Measurements from ENCODE around the gene PLXNA4. TPM values are rescaled to one million over a fixed set of nuclear protein-coding genes. Genes with fewer than 3 reads are reported as not detected.

PLXNA4 gene
- total and polyA plus RNA-seq, 12 donors: 0.83 to 17.0 (median 11.5) TPM

- Histone ChIP-seq H3K4me1 (no peaks in the 10 kb centered on the region), H3K36me3 (peaks cover 0 to 26% (median 0%) of the 10 kb centered on the region in 9 donors), H3K4me3 (no peak overlapping the region), H3K9me3 (no peaks in the 10 kb centered on the region), H3K27ac (no peak overlapping the region), H3K27me3 (no peaks in the 10 kb centered on the region)
- intact Hi-C loops (cut with DNase I): no loop called here
- DNase-seq (no peak), ATAC-seq (no peak)
- WGBS, 2 donors: 87 to 91% methylated on average over 5 of the region's 5 CpGs
- TF ChIP-seq CTCF (IDR thresholded peaks at IDR 0.05): no peak
These were observed 445.8 kb downstream of the PLXNA4 start for GRCh38 chr7:132130497-132130896.

- intact Hi-C loops (cut with DNase I): no loop called here
- 86% methylated on average over 12 of the region's 12 CpGs for WGBS, 2 donors
- TF ChIP-seq CTCF (IDR thresholded peaks at IDR 0.05): no peak
- H3K27me3 ChIP-seq: peaks cover 0 to 11% (median 0%) of the 10 kb centered on the region in 7 donors
- ATAC-seq (no peak), DNase-seq (no peak)
- H3K9me3 ChIP-seq: no peaks in the 10 kb centered on the region
- no peaks in the 10 kb centered on the region for H3K4me1 ChIP-seq
- no peak overlapping the region for H3K27ac ChIP-seq
- H3K36me3 ChIP-seq: peaks cover 0 to 19% (median 0%) of the 10 kb centered on the region in 9 donors
- H3K4me3 ChIP-seq: no peak overlapping the region
These were observed 450.2 kb downstream of the PLXNA4 start for GRCh38 chr7:132125872-132126595.

- 87 to 96% methylated on average over 3 of the region's 3 CpGs for WGBS, 2 donors
- peaks cover 0 to 11% (median 0%) of the 10 kb centered on the region in 9 donors for H3K36me3 ChIP-seq
- TF ChIP-seq CTCF (IDR thresholded peaks at IDR 0.05): no peak
- H3K27me3 ChIP-seq: peaks cover 0 to 11% (median 0%) of the 10 kb centered on the region in 7 donors
- H3K4me1 ChIP-seq: no peaks in the 10 kb centered on the region
- DNase-seq: no peak
- H3K27ac ChIP-seq: no peak overlapping the region
- intact Hi-C loops (cut with DNase I): no loop called here
- H3K9me3 ChIP-seq: no peaks in the 10 kb centered on the region
- H3K4me3 ChIP-seq: no peak overlapping the region
- peak in 1 of 8 donors; percentile 19 for ATAC-seq
These were observed 451.2 kb downstream of the PLXNA4 start for GRCh38 chr7:132125096-132125495.

- peaks cover 0 to 11% (median 0%) of the 10 kb centered on the region in 7 donors for H3K27me3 ChIP-seq
- H3K9me3 ChIP-seq: no peaks in the 10 kb centered on the region
- DNase-seq (no peak), ATAC-seq (no peak)
- intact Hi-C loops (cut with DNase I): no loop called here
- H3K4me3 ChIP-seq: no peak overlapping the region
- TF ChIP-seq CTCF (IDR thresholded peaks at IDR 0.05): no peak
- H3K36me3 ChIP-seq: peaks cover 0 to 6% (median 0%) of the 10 kb centered on the region in 9 donors
- H3K27ac ChIP-seq: no peak overlapping the region
- WGBS, 2 donors: 85% methylated on average over 6 of the region's 6 CpGs
- no peaks in the 10 kb centered on the region for H3K4me1 ChIP-seq
These were observed 451.7 kb downstream of the PLXNA4 start for GRCh38 chr7:132124575-132124974.

Measured in heart right ventricle (tissue), 16 donors.